ENCODE measurements around the gene NCAPG. TPM values are rescaled to one million over a fixed set of nuclear protein-coding genes. Genes with fewer than 3 reads are reported as not detected.
A peak's percentile ranks its signal among the peaks of the same experiment; 100 is the strongest.

NCAPG gene
- total RNA-seq, 2 experiments from 2014 or later = 77.7 to 82.3 TPM

- DNase-seq = no peak
- no peak overlapping the region for H3K27ac Mint-ChIP-seq
- peaks cover 40% of the 10 kb centered on the region for H3K27me3 Mint-ChIP-seq
- H3K36me3 Mint-ChIP-seq (ENCODE audit: low read depth) = no peaks in the 10 kb centered on the region
- no peak overlapping the region for H3K4me3 Mint-ChIP-seq
- H3K9me3 Mint-ChIP-seq = no peaks in the 10 kb centered on the region
- CTCF ChIA-PET = no interaction called here
- peaks cover 8% of the 10 kb centered on the region for H3K4me1 Mint-ChIP-seq
- POLR2A ChIA-PET = no interaction called here
Observed at GRCh38 chr4:17780501-17781299, 30.1 kb upstream of the NCAPG start.

GRCh38 chr4:17781300-17782287 is 29.2 kb upstream of the NCAPG start, which contains the start of gene FAM184B:
Gene FAM184B, minus strand, starts transcription at chr4:17781621. Its CDS starts 322 bp downstream, at chr4:17781299.
- ChIA-PET POLR2A (no interaction called here), CTCF (no interaction called here)
- Mint-ChIP-seq H3K27me3 (peaks cover 40% of the 10 kb centered on the region), H3K36me3 (ENCODE audit: low read depth) (no peaks in the 10 kb centered on the region), H3K4me3 (no peak within 1 kb of the TSS), H3K27ac (no peak within 1 kb of the TSS), H3K9me3 (no peaks in the 10 kb centered on the region), H3K4me1 (peaks cover 10% of the 10 kb centered on the region)
- no peak for DNase-seq

- no peak for DNase-seq
- no peak overlapping the region for H3K27ac Mint-ChIP-seq
- peaks cover 4% of the 10 kb centered on the region for H3K36me3 Mint-ChIP-seq (ENCODE audit: low read depth)
- H3K4me3 Mint-ChIP-seq = no peak overlapping the region
- H3K9me3 Mint-ChIP-seq = no peaks in the 10 kb centered on the region
- peaks cover 14% of the 10 kb centered on the region for H3K27me3 Mint-ChIP-seq
- H3K4me1 Mint-ChIP-seq = peaks cover 14% of the 10 kb centered on the region
- ChIA-PET POLR2A (no interaction called here), CTCF (no interaction called here)
Observed at GRCh38 chr4:17785858-17786257, 24.9 kb upstream of the NCAPG start.

GRCh38 chr4:17786567-17786966 is 24.2 kb upstream of the NCAPG start:
- H3K9me3 Mint-ChIP-seq = no peaks in the 10 kb centered on the region
- H3K27me3 Mint-ChIP-seq = peaks cover 10% of the 10 kb centered on the region
- POLR2A ChIA-PET = no interaction called here
- H3K36me3 Mint-ChIP-seq (ENCODE audit: low read depth) = peaks cover 10% of the 10 kb centered on the region
- H3K4me1 Mint-ChIP-seq = peaks cover 13% of the 10 kb centered on the region
- H3K27ac Mint-ChIP-seq = no peak overlapping the region
- CTCF ChIA-PET = no interaction called here
- no peak for DNase-seq
- H3K4me3 Mint-ChIP-seq = no peak overlapping the region

GRCh38 chr4:17787315-17787714 is 23.5 kb upstream of the NCAPG start:
- peaks cover 16% of the 10 kb centered on the region for H3K36me3 Mint-ChIP-seq (ENCODE audit: low read depth)
- POLR2A ChIA-PET = no interaction called here

GRCh38 chr4:17788956-17789355 is 21.8 kb upstream of the NCAPG start:
- Mint-ChIP-seq H3K9me3 (peaks cover 2% of the 10 kb centered on the region), H3K4me3 (no peak overlapping the region), H3K27ac (no peak overlapping the region), H3K27me3 (no peaks in the 10 kb centered on the region), H3K4me1 (peaks cover 6% of the 10 kb centered on the region), H3K36me3 (ENCODE audit: low read depth) (peaks cover 27% of the 10 kb centered on the region)
- ChIA-PET CTCF (no interaction called here), POLR2A (interaction anchor here (1.0 kb wide), 1 partner anchor 9 kb away, joined by 3 read pairs; no protein-coding TSS in a partner anchor)
- DNase-seq = no peak

More at GRCh38 chr4:17787315-17787714, 23.5 kb upstream of the NCAPG start:
- peaks cover 2% of the 10 kb centered on the region for H3K9me3 Mint-ChIP-seq
- CTCF ChIA-PET = interaction anchor here (0.9 kb wide), 1 partner anchor 240 kb away, joined by 4 read pairs; no protein-coding TSS in a partner anchor
- no peak overlapping the region for H3K27ac Mint-ChIP-seq
- no peak overlapping the region for H3K4me3 Mint-ChIP-seq
- H3K27me3 Mint-ChIP-seq = peaks cover 2% of the 10 kb centered on the region
- DNase-seq = no peak
- H3K4me1 Mint-ChIP-seq = peaks cover 6% of the 10 kb centered on the region

GRCh38 chr4:17794730-17795129 is 16.0 kb upstream of the NCAPG start:
- CTCF ChIA-PET = interaction anchor here (1.0 to 1.5 kb wide), 2 partner anchors 10 to 23 kb away, joined by 3 read pairs; no protein-coding TSS in a partner anchor
- no peak for DNase-seq
- Mint-ChIP-seq H3K9me3 (peaks cover 2% of the 10 kb centered on the region), H3K27me3 (no peaks in the 10 kb centered on the region), H3K36me3 (ENCODE audit: low read depth) (peaks cover 35% of the 10 kb centered on the region), H3K27ac (no peak overlapping the region), H3K4me1 (peaks cover 8% of the 10 kb centered on the region), H3K4me3 (no peak overlapping the region)
- POLR2A ChIA-PET = interaction anchor here (1.1 kb wide), 1 partner anchor 15 kb away, joined by 3 read pairs; no protein-coding TSS in a partner anchor

- DNase-seq = no peak
- peaks cover 11% of the 10 kb centered on the region for H3K4me1 Mint-ChIP-seq
- H3K36me3 Mint-ChIP-seq (ENCODE audit: low read depth) = peaks cover 34% of the 10 kb centered on the region
- CTCF ChIA-PET = interaction anchor here (2.5 to 4.2 kb wide), 2 partner anchors 11 to 249 kb away, joined by 9 to 25 read pairs; partner anchors contain the start of genes DCAF16 and NCAPG
- no peaks in the 10 kb centered on the region for H3K9me3 Mint-ChIP-seq
- POLR2A ChIA-PET = interaction anchor here (1.0 to 2.9 kb wide), 4 partner anchors 8 to 15 kb away, joined by 3 to 22 read pairs (median 4); partner anchors contain the start of genes DCAF16 and NCAPG
- peak overlapping the region; percentile 35 for H3K27ac Mint-ChIP-seq
- no peak overlapping the region for H3K4me3 Mint-ChIP-seq
- H3K27me3 Mint-ChIP-seq = no peaks in the 10 kb centered on the region
Observed at GRCh38 chr4:17797808-17798207, 13.0 kb upstream of the NCAPG start.

GRCh38 chr4:17805580-17806155 is 5.1 kb upstream of the NCAPG start:
- ChIA-PET CTCF (interaction anchor here (1.1 to 4.9 kb wide), 4 partner anchors 11 to 257 kb away, joined by 3 to 31 read pairs (median 8); partner anchors contain the start of gene MED28), POLR2A (interaction anchor here (0.8 to 1.5 kb wide), 3 partner anchors 9 to 256 kb away, joined by 3 to 4 read pairs (median 4); partner anchors contain the start of gene MED28)
- H3K4me1 Mint-ChIP-seq = peaks cover 40% of the 10 kb centered on the region
- no peak for DNase-seq
- H3K36me3 Mint-ChIP-seq (ENCODE audit: low read depth) = peaks cover 65% of the 10 kb centered on the region
- no peaks in the 10 kb centered on the region for H3K9me3 Mint-ChIP-seq
- no peak overlapping the region for H3K4me3 Mint-ChIP-seq
- H3K27me3 Mint-ChIP-seq = no peaks in the 10 kb centered on the region
- no peak overlapping the region for H3K27ac Mint-ChIP-seq

- H3K36me3 Mint-ChIP-seq (ENCODE audit: low read depth) = peaks cover 73% of the 10 kb centered on the region
Observed at GRCh38 chr4:17807446-17807845, 3.3 kb upstream of the NCAPG start.

GRCh38 chr4:17809667-17810066 is 1.1 kb upstream of the NCAPG start:
- Mint-ChIP-seq H3K27ac (peak overlapping the region; percentile 96), H3K9me3 (no peaks in the 10 kb centered on the region), H3K4me1 (peaks cover 52% of the 10 kb centered on the region), H3K36me3 (ENCODE audit: low read depth) (peaks cover 67% of the 10 kb centered on the region), H3K4me3 (peak overlapping the region; percentile 91), H3K27me3 (no peaks in the 10 kb centered on the region)
- CTCF ChIA-PET = interaction anchor here (0.8 to 4.2 kb wide), 9 partner anchors 11 to 319 kb away, joined by 3 to 44 read pairs (median 7); partner anchors contain the start of genes LAP3 and MED28
- POLR2A ChIA-PET = interaction anchor here (0.9 to 6.2 kb wide), 18 partner anchors 11 to 262 kb away, joined by 3 to 76 read pairs (median 5); partner anchors contain the start of genes LAP3, LCORL and MED28
- DNase-seq = no peak

More at GRCh38 chr4:17807446-17807845, 3.3 kb upstream of the NCAPG start:
- POLR2A ChIA-PET = interaction anchor here (0.8 to 6.2 kb wide), 3 partner anchors 193 to 262 kb away, joined by 3 to 76 read pairs (median 64); partner anchors contain the start of genes LAP3 and MED28
- Mint-ChIP-seq H3K4me3 (peak overlapping the region; percentile 91), H3K4me1 (peaks cover 43% of the 10 kb centered on the region), H3K9me3 (no peaks in the 10 kb centered on the region), H3K27me3 (no peaks in the 10 kb centered on the region), H3K27ac (no peak overlapping the region)
- DNase-seq = no peak
- CTCF ChIA-PET = interaction anchor here (0.6 to 4.9 kb wide), 5 partner anchors 9 to 483 kb away, joined by 3 to 44 read pairs (median 25); no protein-coding TSS in a partner anchor
